Common myeloid progenitor, CD34-positive (primary cell): Measurements from ENCODE around the gene CPM.

ENCODE experiments used
- CTCF ChIA-PET: fragments of 350-600 bp; sonication (Branson Sonifier 250); formaldehyde crosslinking; loops from one replicate; lab custom pipeline; 2021; ENCODE audit warnings: antibody characterized with exemption; lab: Charles Lee
- POLR2A ChIA-PET: fragments of 350-600 bp; sonication (Branson Sonifier 250); formaldehyde crosslinking; loops from one replicate; lab custom pipeline; 2021; ENCODE audit warnings: antibody characterized with exemption; lab: Charles Lee
- DNase-seq, 3 donors: peaks; one replicate each; pipeline versions ENCODE4 v3.0.0 to v3.0.0-alpha.2; 2013
- H3K27ac ChIP-seq, 2 experiments: 1 replicate in 1 of 2; 2 replicates in 1 of 2; pipeline ENCODE4 v1.7.0; 2013; ENCODE audit warnings: inconsistent platforms in 2 of 2, low read length in 2 of 2, mild to moderate bottlenecking in 2 of 2, low read depth in 1 of 2, moderate library complexity in 1 of 2; ENCODE audit not compliant: severe bottlenecking in 2 of 2, insufficient read depth in 1 of 2, poor library complexity in 1 of 2
- H3K27me3 ChIP-seq, 5 experiments: replicated peaks in 2 of 5; 1 replicate in 3 of 5; 2 replicates in 2 of 5; pipeline versions ENCODE4 v1.6.1 to v1.7.0; 2013; ENCODE audit warnings: low read length in 4 of 5, mild to moderate bottlenecking in 2 of 5, moderate library complexity in 2 of 5, inconsistent platforms in 1 of 5; ENCODE audit not compliant: insufficient read depth in 5 of 5, control insufficient read depth in 4 of 5
- H3K36me3 ChIP-seq, 4 experiments: 1 replicate in 2 of 4; 2 replicates in 2 of 4; pipeline versions ENCODE4 v1.6.1 to v1.7.0; 2013; ENCODE audit warnings: low read length in 3 of 4, control low read depth in 1 of 4, mild to moderate bottlenecking in 1 of 4; ENCODE audit not compliant: control insufficient read depth in 4 of 4, insufficient read depth in 4 of 4
- H3K4me1 ChIP-seq, 4 experiments: 1 replicate in 3 of 4; 2 replicates in 1 of 4; pipeline versions ENCODE4 v1.6.1 to v1.7.1; 2013; ENCODE audit warnings: low read length in 3 of 4, mild to moderate bottlenecking in 3 of 4, control low read depth in 1 of 4, inconsistent platforms in 1 of 4, moderate library complexity in 1 of 4; ENCODE audit not compliant: control insufficient read depth in 4 of 4, insufficient read depth in 4 of 4; ENCODE audit errors: control extremely low read depth in 1 of 4
- H3K4me3 ChIP-seq, 7 experiments: 1 replicate in 4 of 7; 2 replicates in 3 of 7; pipeline versions ENCODE4 v1.5.1 to v1.7.0; 2013; ENCODE audit warnings: mild to moderate bottlenecking in 7 of 7, low read length in 6 of 7, moderate library complexity in 6 of 7, inconsistent platforms in 2 of 7, low read depth in 2 of 7, control low read depth in 1 of 7; ENCODE audit not compliant: insufficient read depth in 4 of 7, control insufficient read depth in 1 of 7; ENCODE audit errors: extremely low read depth in 1 of 7
- H3K9me3 ChIP-seq, 5 experiments: 1 replicate in 4 of 5; 2 replicates in 1 of 5; pipeline versions ENCODE4 v1.6.1 to v1.7.1; 2013; ENCODE audit warnings: low read length in 4 of 5, mild to moderate bottlenecking in 2 of 5, inconsistent platforms in 1 of 5, low read depth in 1 of 5, moderate library complexity in 1 of 5; ENCODE audit not compliant: control insufficient read depth in 4 of 5, insufficient read depth in 2 of 5; ENCODE audit errors: control extremely low read depth in 1 of 5
- WGBS: methylation state at CpG from one replicate; pipeline ENCODE4 v1.1.5; 2013; ENCODE audit not compliant: insufficient coverage; 5-methylcytosine and 5-hydroxymethylcytosine counted together

CPM gene

GRCh38 chr12:68943848-68944247 lies 10.9 kb upstream of the CPM start:
- POLR2A ChIA-PET = no interaction called here
- no peaks in the 10 kb centered on the region for H3K36me3 ChIP-seq
- H3K9me3 ChIP-seq = no peaks in the 10 kb centered on the region
- H3K27ac ChIP-seq = no peak overlapping the region
- H3K27me3 ChIP-seq = no peaks in the 10 kb centered on the region
- CTCF ChIA-PET = interaction anchor here (1.0 kb wide), 1 partner anchor 11 kb away, joined by 3 read pairs; no protein-coding TSS in a partner anchor
- no CpG with 5 or more reads among the region's 1 CpG for WGBS
- no peak overlapping the region for H3K4me3 ChIP-seq
- no peak for DNase-seq
- no peaks in the 10 kb centered on the region for H3K4me1 ChIP-seq

GRCh38 chr12:68940731-68941130 lies 7.8 kb upstream of the CPM start:
- DNase-seq = no peak
- ChIA-PET POLR2A (no interaction called here), CTCF (no interaction called here)
- Histone ChIP-seq H3K4me3 (no peak overlapping the region), H3K27me3 (peaks cover 0 to 4% (median 2%) of the 10 kb centered on the region in 5 experiments), H3K36me3 (no peaks in the 10 kb centered on the region), H3K27ac (no peak overlapping the region), H3K9me3 (no peaks in the 10 kb centered on the region), H3K4me1 (no peaks in the 10 kb centered on the region)

GRCh38 chr12:68939505-68939904 lies 6.5 kb upstream of the CPM start:
- Histone ChIP-seq H3K4me3 (no peak overlapping the region), H3K9me3 (no peaks in the 10 kb centered on the region), H3K36me3 (no peaks in the 10 kb centered on the region), H3K27me3 (peaks cover 0 to 8% (median 2%) of the 10 kb centered on the region in 5 experiments), H3K27ac (no peak overlapping the region), H3K4me1 (no peaks in the 10 kb centered on the region)
- CTCF ChIA-PET = no interaction called here
- POLR2A ChIA-PET = no interaction called here
- WGBS = no CpG with 5 or more reads among the region's 1 CpG
- DNase-seq = no peak

GRCh38 chr12:68934392-68934791 lies 1.4 kb upstream of the CPM start:
- H3K9me3 ChIP-seq = peaks cover 0 to 3% (median 2%) of the 10 kb centered on the region in 5 experiments
- 97% methylated on average over 4 of the region's 9 CpGs for WGBS
- H3K4me3 ChIP-seq = no peak overlapping the region
- no peak overlapping the region for H3K27ac ChIP-seq
- POLR2A ChIA-PET = no interaction called here
- CTCF ChIA-PET = interaction anchor here (0.8 to 1.0 kb wide), 2 partner anchors 10 to 47 kb away, joined by 3 read pairs; no protein-coding TSS in a partner anchor
- DNase-seq = no peak
- peaks cover 0 to 37% (median 19%) of the 10 kb centered on the region in 5 experiments for H3K27me3 ChIP-seq
- H3K36me3 ChIP-seq = no peaks in the 10 kb centered on the region
- peaks cover 2 to 18% (median 14%) of the 10 kb centered on the region in 4 experiments for H3K4me1 ChIP-seq

- ChIA-PET CTCF (interaction anchor here (0.8 kb wide), 1 partner anchor 62 kb away, joined by 3 read pairs; no protein-coding TSS in a partner anchor), POLR2A (no interaction called here)
- H3K4me3 ChIP-seq = peak overlapping the region in 6 of 7 experiments; percentile 54 to 69 (median 64)
- peak in 2 of 3 donors; percentile 43 to 53 for DNase-seq
- H3K27ac ChIP-seq = no peak overlapping the region
- peaks cover 2 to 18% (median 14%) of the 10 kb centered on the region in 4 experiments for H3K4me1 ChIP-seq
- peaks cover 0 to 3% (median 2%) of the 10 kb centered on the region in 5 experiments for H3K9me3 ChIP-seq
- under 1% methylated on average over 14 of the region's 18 CpGs for WGBS
- H3K27me3 ChIP-seq = peaks cover 0 to 37% (median 19%) of the 10 kb centered on the region in 5 experiments
- no peaks in the 10 kb centered on the region for H3K36me3 ChIP-seq
Observed at GRCh38 chr12:68932128-68932960, 627 bp downstream of the CPM start.

GRCh38 chr12:68930178-68930577 lies 2.8 kb downstream of the CPM start:
- Histone ChIP-seq H3K27ac (no peak overlapping the region), H3K4me1 (peaks cover 2 to 18% (median 14%) of the 10 kb centered on the region in 4 experiments), H3K4me3 (no peak overlapping the region), H3K36me3 (no peaks in the 10 kb centered on the region), H3K9me3 (peaks cover 0 to 3% (median 2%) of the 10 kb centered on the region in 5 experiments), H3K27me3 (peaks cover 0 to 31% (median 17%) of the 10 kb centered on the region in 5 experiments)
- 100% methylated on average over 2 of the region's 6 CpGs for WGBS
- CTCF ChIA-PET = no interaction called here
- POLR2A ChIA-PET = no interaction called here
- DNase-seq = no peak

GRCh38 chr12:68924546-68924945 lies 8.4 kb downstream of the CPM start:
- POLR2A ChIA-PET = no interaction called here

More at GRCh38 chr12:68924546-68924945, 8.4 kb downstream of the CPM start:
- H3K4me3 ChIP-seq = no peak overlapping the region
- no peak overlapping the region for H3K27ac ChIP-seq
- 100% methylated on average over 3 of the region's 4 CpGs for WGBS
- no peaks in the 10 kb centered on the region for H3K36me3 ChIP-seq
- DNase-seq = no peak
- no peaks in the 10 kb centered on the region for H3K4me1 ChIP-seq
- H3K27me3 ChIP-seq = no peaks in the 10 kb centered on the region
- CTCF ChIA-PET = interaction anchor here (1.3 kb wide), 2 partner anchors 8 to 9 kb away, joined by 3 read pairs; no protein-coding TSS in a partner anchor
- H3K9me3 ChIP-seq = no peaks in the 10 kb centered on the region
